Measurements from ENCODE around the gene EIF3K.

DNA sequence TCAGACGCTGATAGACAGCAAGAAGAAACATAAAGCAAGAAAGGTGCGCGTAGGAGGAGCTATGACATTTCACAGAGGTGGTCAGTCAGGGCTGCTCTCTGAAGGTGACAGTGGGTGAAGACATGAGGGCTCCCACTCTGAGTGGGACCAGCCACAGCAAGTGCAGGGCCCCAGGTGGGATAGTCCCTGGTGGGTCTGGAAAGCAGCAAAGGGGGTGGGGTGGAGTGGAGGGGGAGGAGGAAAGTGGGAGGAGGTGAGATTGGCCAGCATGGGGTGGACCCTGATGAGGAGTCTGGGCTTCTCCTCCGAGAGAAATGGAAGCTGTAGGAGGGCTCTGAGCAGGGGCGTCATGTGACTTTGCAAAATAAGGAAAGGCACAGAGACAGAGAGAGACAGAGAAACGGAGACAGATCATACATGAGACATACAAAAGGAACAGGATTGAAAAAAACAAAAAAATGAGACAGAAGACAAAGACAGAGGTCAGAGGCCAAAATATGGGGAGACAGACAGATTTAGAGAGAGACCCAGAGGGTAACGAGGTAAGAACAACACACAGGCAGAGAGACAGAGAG, 3.9 kb upstream of the EIF3K start:
- TF ChIP-seq EP300 (IDR thresholded peaks at IDR 0.05; ENCODE audit: borderline replicate concordance) (no peak), YY1 (IDR thresholded peaks at IDR 0.05; ENCODE audit: low read depth) (no peak), TAF1 (IDR thresholded peaks at IDR 0.05; ENCODE audit: low read depth) (no peak), FOXM1 (IDR thresholded peaks at IDR 0.05; ENCODE audit: borderline replicate concordance, low read depth) (no peak), CEBPB (IDR thresholded peaks at IDR 0.05) (no peak), ZBTB7A (IDR thresholded peaks at IDR 0.05; ENCODE audit: low read depth) (no peak), CREB1 (IDR thresholded peaks at IDR 0.05; ENCODE audit: low read depth) (no peak)
- TF ChIP-seq, protein P1, sequence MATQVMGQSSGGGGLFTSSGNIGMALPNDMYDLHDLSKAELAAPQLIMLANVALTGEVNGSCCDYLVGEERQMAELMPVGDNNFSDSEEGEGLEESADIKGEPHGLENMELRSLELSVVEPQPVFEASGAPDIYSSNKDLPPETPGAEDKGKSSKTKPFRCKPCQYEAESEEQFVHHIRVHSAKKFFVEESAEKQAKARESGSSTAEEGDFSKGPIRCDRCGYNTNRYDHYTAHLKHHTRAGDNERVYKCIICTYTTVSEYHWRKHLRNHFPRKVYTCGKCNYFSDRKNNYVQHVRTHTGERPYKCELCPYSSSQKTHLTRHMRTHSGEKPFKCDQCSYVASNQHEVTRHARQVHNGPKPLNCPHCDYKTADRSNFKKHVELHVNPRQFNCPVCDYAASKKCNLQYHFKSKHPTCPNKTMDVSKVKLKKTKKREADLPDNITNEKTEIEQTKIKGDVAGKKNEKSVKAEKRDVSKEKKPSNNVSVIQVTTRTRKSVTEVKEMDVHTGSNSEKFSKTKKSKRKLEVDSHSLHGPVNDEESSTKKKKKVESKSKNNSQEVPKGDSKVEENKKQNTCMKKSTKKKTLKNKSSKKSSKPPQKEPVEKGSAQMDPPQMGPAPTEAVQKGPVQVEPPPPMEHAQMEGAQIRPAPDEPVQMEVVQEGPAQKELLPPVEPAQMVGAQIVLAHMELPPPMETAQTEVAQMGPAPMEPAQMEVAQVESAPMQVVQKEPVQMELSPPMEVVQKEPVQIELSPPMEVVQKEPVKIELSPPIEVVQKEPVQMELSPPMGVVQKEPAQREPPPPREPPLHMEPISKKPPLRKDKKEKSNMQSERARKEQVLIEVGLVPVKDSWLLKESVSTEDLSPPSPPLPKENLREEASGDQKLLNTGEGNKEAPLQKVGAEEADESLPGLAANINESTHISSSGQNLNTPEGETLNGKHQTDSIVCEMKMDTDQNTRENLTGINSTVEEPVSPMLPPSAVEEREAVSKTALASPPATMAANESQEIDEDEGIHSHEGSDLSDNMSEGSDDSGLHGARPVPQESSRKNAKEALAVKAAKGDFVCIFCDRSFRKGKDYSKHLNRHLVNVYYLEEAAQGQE (IDR thresholded peaks at IDR 0.05; ENCODE audit: low read depth) = no peak

Measured in Ishikawa (cell line).